ENCODE results near the gene REN. TPM values are rescaled to one million over a fixed set of nuclear protein-coding genes. Genes with fewer than 3 reads are reported as not detected.

Gene REN
- 1.5 TPM for polyA plus RNA-seq (2013)

DNA sequence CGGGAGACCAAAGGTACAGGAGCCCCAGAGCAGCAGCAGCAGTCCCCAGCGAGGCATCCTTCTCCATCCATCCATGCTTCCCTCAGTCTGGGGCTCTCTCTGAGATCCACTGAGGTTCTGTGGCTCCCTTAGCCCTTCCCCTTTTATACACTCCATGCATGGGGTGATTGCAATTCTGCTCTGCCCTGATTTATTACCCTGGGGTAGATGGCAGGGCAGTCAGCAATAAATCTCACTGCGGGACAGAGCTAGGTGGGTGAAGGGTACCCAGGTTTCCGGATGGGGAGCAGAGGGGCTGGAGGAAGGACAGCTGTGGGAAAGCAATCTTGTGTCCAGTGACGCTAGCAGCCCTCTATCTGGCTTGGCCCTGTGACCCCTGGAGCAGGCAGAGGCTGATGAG, at the start of gene REN:
Gene REN (minus strand): TSS at position 119 of the 400 bp plus-strand sequence. CDS start 44 bp downstream, at position 75.
- Histone ChIP-seq H3K27me3 (replicated peaks in 2 of 5; ENCODE audit: control insufficient read depth in 4 of 5, insufficient read depth in 5 of 5, low read length in 4 of 5) (no peaks in the 10 kb centered on the region), H3K4me1 (ENCODE audit: control extremely low read depth in 1 of 4, control insufficient read depth in 4 of 4, insufficient read depth in 4 of 4, low read length in 3 of 4) (peaks cover 0 to 12% (median 9%) of the 10 kb centered on the region in 4 experiments), H3K4me3 (ENCODE audit: control insufficient read depth in 1 of 7, extremely low read depth in 1 of 7, insufficient read depth in 4 of 7, low read depth in 2 of 7, low read length in 6 of 7) (no peak within 1 kb of the TSS), H3K9me3 (ENCODE audit: control extremely low read depth in 1 of 5, control insufficient read depth in 4 of 5, insufficient read depth in 2 of 5, low read depth in 1 of 5, low read length in 4 of 5) (peaks cover 8 to 23% (median 11%) of the 10 kb centered on the region in 5 experiments), H3K36me3 (ENCODE audit: control insufficient read depth in 4 of 4, insufficient read depth in 4 of 4, low read length in 3 of 4) (no peaks in the 10 kb centered on the region), H3K27ac (ENCODE audit: insufficient read depth in 1 of 2, low read depth in 1 of 2, low read length in 2 of 2, poor library complexity in 1 of 2, severe bottlenecking in 2 of 2) (no peak within 1 kb of the TSS)
- WGBS (ENCODE audit: insufficient coverage): 16% methylated on average over 4 of the region's 5 CpGs
- DNase-seq: peak in 2 of 3 donors; percentile 54 to 69
- POLR2A ChIA-PET: no interaction called here
- CTCF ChIA-PET: interaction anchor here (0.9 to 19.3 kb wide), 13 partner anchors 12 to 228 kb away, joined by 3 to 265 read pairs (median 6); partner anchors contain the start of genes GOLT1A, KISS1 and PLEKHA6

GRCh38 chr1:204213668-204214662, 47.8 kb upstream of the REN start, which contains the start of gene GOLT1A:
Gene GOLT1A, minus strand, starts transcription at chr1:204213988. Its CDS starts 82 bp downstream, at chr1:204213906.
- CTCF ChIA-PET: interaction anchor here (0.6 to 4.9 kb wide), 30 partner anchors 8 to 218 kb away, joined by 3 to 74 read pairs (median 4); partner anchors contain the start of genes PLEKHA6 and REN
- peak; percentile 61 to 74 (median 70) for DNase-seq
- H3K36me3 ChIP-seq (ENCODE audit: control insufficient read depth in 4 of 4, insufficient read depth in 4 of 4, low read length in 3 of 4): no peaks in the 10 kb centered on the region
- WGBS (ENCODE audit: insufficient coverage): 26% methylated on average over 24 of the region's 41 CpGs
- H3K9me3 ChIP-seq (ENCODE audit: control extremely low read depth in 1 of 5, control insufficient read depth in 4 of 5, insufficient read depth in 2 of 5, low read depth in 1 of 5, low read length in 4 of 5): no peaks in the 10 kb centered on the region
- POLR2A ChIA-PET: no interaction called here
- H3K4me1 ChIP-seq (ENCODE audit: control extremely low read depth in 1 of 4, control insufficient read depth in 4 of 4, insufficient read depth in 4 of 4, low read length in 3 of 4): peaks cover 0 to 19% (median 16%) of the 10 kb centered on the region in 4 experiments
- no peaks in the 10 kb centered on the region for H3K27me3 ChIP-seq (replicated peaks in 2 of 5; ENCODE audit: control insufficient read depth in 4 of 5, insufficient read depth in 5 of 5, low read length in 4 of 5)
- peak within 1 kb of the TSS; percentile 13 to 75 (median 35) for H3K4me3 ChIP-seq (ENCODE audit: control insufficient read depth in 1 of 7, extremely low read depth in 1 of 7, insufficient read depth in 4 of 7, low read depth in 2 of 7, low read length in 6 of 7)
- no peak within 1 kb of the TSS for H3K27ac ChIP-seq (ENCODE audit: insufficient read depth in 1 of 2, low read depth in 1 of 2, low read length in 2 of 2, poor library complexity in 1 of 2, severe bottlenecking in 2 of 2)

- Histone ChIP-seq H3K4me1 (ENCODE audit: control extremely low read depth in 1 of 4, control insufficient read depth in 4 of 4, insufficient read depth in 4 of 4, low read length in 3 of 4) (peaks cover 0 to 10% (median 9%) of the 10 kb centered on the region in 4 experiments), H3K36me3 (ENCODE audit: control insufficient read depth in 4 of 4, insufficient read depth in 4 of 4, low read length in 3 of 4) (no peaks in the 10 kb centered on the region), H3K27me3 (replicated peaks in 2 of 5; ENCODE audit: control insufficient read depth in 4 of 5, insufficient read depth in 5 of 5, low read length in 4 of 5) (no peaks in the 10 kb centered on the region), H3K4me3 (ENCODE audit: control insufficient read depth in 1 of 7, extremely low read depth in 1 of 7, insufficient read depth in 4 of 7, low read depth in 2 of 7, low read length in 6 of 7) (no peak overlapping the region), H3K9me3 (ENCODE audit: control extremely low read depth in 1 of 5, control insufficient read depth in 4 of 5, insufficient read depth in 2 of 5, low read depth in 1 of 5, low read length in 4 of 5) (no peaks in the 10 kb centered on the region), H3K27ac (ENCODE audit: insufficient read depth in 1 of 2, low read depth in 1 of 2, low read length in 2 of 2, poor library complexity in 1 of 2, severe bottlenecking in 2 of 2) (no peak overlapping the region)
- 90% methylated on average over 1 of the region's 3 CpGs for WGBS (ENCODE audit: insufficient coverage)
- ChIA-PET CTCF (interaction anchor here (1.4 to 1.8 kb wide), 3 partner anchors 11 to 146 kb away, joined by 3 to 5 read pairs (median 4); no protein-coding TSS in a partner anchor), POLR2A (no interaction called here)
- no peak for DNase-seq
Measured at GRCh38 chr1:204212715-204213114, 46.6 kb upstream of the REN start.

- Histone ChIP-seq H3K36me3 (ENCODE audit: control insufficient read depth in 4 of 4, insufficient read depth in 4 of 4, low read length in 3 of 4) (no peaks in the 10 kb centered on the region), H3K27ac (ENCODE audit: insufficient read depth in 1 of 2, low read depth in 1 of 2, low read length in 2 of 2, poor library complexity in 1 of 2, severe bottlenecking in 2 of 2) (no peak overlapping the region), H3K4me3 (ENCODE audit: control insufficient read depth in 1 of 7, extremely low read depth in 1 of 7, insufficient read depth in 4 of 7, low read depth in 2 of 7, low read length in 6 of 7) (no peak overlapping the region), H3K27me3 (replicated peaks in 2 of 5; ENCODE audit: control insufficient read depth in 4 of 5, insufficient read depth in 5 of 5, low read length in 4 of 5) (no peaks in the 10 kb centered on the region), H3K9me3 (ENCODE audit: control extremely low read depth in 1 of 5, control insufficient read depth in 4 of 5, insufficient read depth in 2 of 5, low read depth in 1 of 5, low read length in 4 of 5) (no peaks in the 10 kb centered on the region), H3K4me1 (ENCODE audit: control extremely low read depth in 1 of 4, control insufficient read depth in 4 of 4, insufficient read depth in 4 of 4, low read length in 3 of 4) (peaks cover 0 to 14% (median 10%) of the 10 kb centered on the region in 4 experiments)
- ChIA-PET POLR2A (no interaction called here), CTCF (interaction anchor here (1.2 to 3.9 kb wide), 7 partner anchors 34 to 188 kb away, joined by 4 to 52 read pairs (median 5); partner anchors contain the start of gene REN)
- 98% methylated on average over 7 of the region's 7 CpGs for WGBS (ENCODE audit: insufficient coverage)
- no peak for DNase-seq
Measured at GRCh38 chr1:204211046-204211445, 44.9 kb upstream of the REN start.

GRCh38 chr1:204207136-204207616, 41.0 kb upstream of the REN start:
- H3K27me3 ChIP-seq (replicated peaks in 2 of 5; ENCODE audit: control insufficient read depth in 4 of 5, insufficient read depth in 5 of 5, low read length in 4 of 5): no peaks in the 10 kb centered on the region
- H3K36me3 ChIP-seq (ENCODE audit: control insufficient read depth in 4 of 4, insufficient read depth in 4 of 4, low read length in 3 of 4): no peaks in the 10 kb centered on the region
- DNase-seq: peak; percentile 50 to 63 (median 58)
- H3K9me3 ChIP-seq (ENCODE audit: control extremely low read depth in 1 of 5, control insufficient read depth in 4 of 5, insufficient read depth in 2 of 5, low read depth in 1 of 5, low read length in 4 of 5): no peaks in the 10 kb centered on the region
- no peak overlapping the region for H3K27ac ChIP-seq (ENCODE audit: insufficient read depth in 1 of 2, low read depth in 1 of 2, low read length in 2 of 2, poor library complexity in 1 of 2, severe bottlenecking in 2 of 2)
- ChIA-PET POLR2A (no interaction called here), CTCF (interaction anchor here (0.6 to 5.9 kb wide), 37 partner anchors 9 to 1331 kb away, joined by 3 to 265 read pairs (median 4); partner anchors contain the start of genes PLEKHA6 and REN)
- H3K4me3 ChIP-seq (ENCODE audit: control insufficient read depth in 1 of 7, extremely low read depth in 1 of 7, insufficient read depth in 4 of 7, low read depth in 2 of 7, low read length in 6 of 7): no peak overlapping the region
- peaks cover 0 to 6% (median 0%) of the 10 kb centered on the region in 4 experiments for H3K4me1 ChIP-seq (ENCODE audit: control extremely low read depth in 1 of 4, control insufficient read depth in 4 of 4, insufficient read depth in 4 of 4, low read length in 3 of 4)
- WGBS (ENCODE audit: insufficient coverage): 23% methylated on average over 13 of the region's 13 CpGs

- ChIA-PET CTCF (interaction anchor here (0.7 to 5.9 kb wide), 21 partner anchors 8 to 865 kb away, joined by 3 to 265 read pairs (median 5); partner anchors contain the start of genes GOLT1A, PLEKHA6 and REN), POLR2A (interaction anchor here (0.7 kb wide), 1 partner anchor 41 kb away, joined by 4 read pairs; no protein-coding TSS in a partner anchor)
Measured at GRCh38 chr1:204206121-204206520, 40.0 kb upstream of the REN start.

More at GRCh38 chr1:204206121-204206520, 40.0 kb upstream of the REN start:
- Histone ChIP-seq H3K36me3 (ENCODE audit: control insufficient read depth in 4 of 4, insufficient read depth in 4 of 4, low read length in 3 of 4) (no peaks in the 10 kb centered on the region), H3K9me3 (ENCODE audit: control extremely low read depth in 1 of 5, control insufficient read depth in 4 of 5, insufficient read depth in 2 of 5, low read depth in 1 of 5, low read length in 4 of 5) (no peaks in the 10 kb centered on the region), H3K4me1 (ENCODE audit: control extremely low read depth in 1 of 4, control insufficient read depth in 4 of 4, insufficient read depth in 4 of 4, low read length in 3 of 4) (peaks cover 0 to 6% (median 0%) of the 10 kb centered on the region in 4 experiments), H3K27ac (ENCODE audit: insufficient read depth in 1 of 2, low read depth in 1 of 2, low read length in 2 of 2, poor library complexity in 1 of 2, severe bottlenecking in 2 of 2) (no peak overlapping the region), H3K4me3 (ENCODE audit: control insufficient read depth in 1 of 7, extremely low read depth in 1 of 7, insufficient read depth in 4 of 7, low read depth in 2 of 7, low read length in 6 of 7) (no peak overlapping the region), H3K27me3 (replicated peaks in 2 of 5; ENCODE audit: control insufficient read depth in 4 of 5, insufficient read depth in 5 of 5, low read length in 4 of 5) (no peaks in the 10 kb centered on the region)
- peak in 2 of 3 donors; percentile 43 to 56 for DNase-seq
- 40% methylated on average over 1 of the region's 2 CpGs for WGBS (ENCODE audit: insufficient coverage)

Measured in common myeloid progenitor, CD34-positive (primary cell).